HG03095 (cell line): ENCODE measurements around the gene GADL1.

Experiments used
- ATAC-seq: cut with Tn5 transposase; IDR thresholded peaks from one replicate; pipeline ENCODE4 v1.9.1; 2021; ENCODE audit warnings: moderate library complexity; ENCODE audit not compliant: unreplicated experiment

Gene GADL1

DNA sequence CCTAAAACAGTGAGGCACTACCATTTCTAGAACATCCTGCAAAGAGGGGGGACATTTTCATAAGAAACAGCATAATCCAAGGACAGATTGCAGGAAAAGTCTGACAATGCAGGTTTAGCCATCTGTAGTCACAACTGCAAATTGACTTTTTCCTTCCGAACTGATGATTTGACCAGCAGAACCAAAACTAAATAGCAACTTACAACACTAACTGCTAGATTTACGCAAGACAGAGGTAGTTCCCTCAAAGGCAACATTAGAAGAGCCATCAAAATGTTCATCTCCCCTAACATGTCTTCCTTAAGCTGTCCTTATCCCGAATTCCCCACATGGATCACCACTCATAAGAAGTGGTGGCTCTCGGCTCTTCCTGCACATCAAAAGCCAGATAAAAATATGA, 129.6 kb downstream of the GADL1 start:
- no peak for ATAC-seq

DNA sequence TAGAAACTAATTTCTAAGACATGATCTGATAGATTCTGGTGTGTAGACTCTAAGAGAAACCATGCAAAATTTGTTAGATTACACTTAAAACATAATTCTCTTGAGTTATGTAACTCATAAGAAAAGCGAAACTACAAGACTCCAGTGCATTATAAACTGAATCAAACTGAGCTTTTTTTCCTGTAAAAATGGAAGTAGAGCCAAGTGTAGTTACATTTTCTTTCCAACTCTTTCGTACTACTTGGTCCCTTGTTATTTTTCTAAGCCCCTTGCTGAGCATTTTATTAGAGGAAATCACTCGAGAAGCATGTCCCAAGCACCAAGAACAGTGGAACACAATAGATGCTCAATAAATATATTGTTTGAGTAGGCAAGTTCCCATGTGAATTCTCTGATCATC, 130.2 kb downstream of the GADL1 start:
- no peak for ATAC-seq

DNA sequence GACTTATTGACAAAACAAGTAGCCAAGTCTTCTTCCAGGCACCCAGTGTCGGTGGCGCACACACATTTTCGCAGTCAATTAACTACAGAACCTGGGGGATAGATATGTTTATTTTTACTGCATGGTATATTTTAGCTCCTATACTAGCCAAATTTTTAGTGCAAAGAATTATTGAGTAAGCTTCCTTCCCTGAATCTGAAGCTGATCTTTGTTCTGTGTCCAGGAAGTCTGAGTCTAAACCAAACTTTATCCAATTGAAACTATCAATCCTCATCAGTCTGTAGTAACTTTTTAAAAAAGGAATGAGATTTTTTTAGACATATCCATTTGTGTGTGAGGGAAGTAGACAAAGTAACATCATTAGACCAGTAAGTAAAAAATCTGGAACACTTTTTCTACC, 133.1 kb downstream of the GADL1 start:
- no peak for ATAC-seq

DNA sequence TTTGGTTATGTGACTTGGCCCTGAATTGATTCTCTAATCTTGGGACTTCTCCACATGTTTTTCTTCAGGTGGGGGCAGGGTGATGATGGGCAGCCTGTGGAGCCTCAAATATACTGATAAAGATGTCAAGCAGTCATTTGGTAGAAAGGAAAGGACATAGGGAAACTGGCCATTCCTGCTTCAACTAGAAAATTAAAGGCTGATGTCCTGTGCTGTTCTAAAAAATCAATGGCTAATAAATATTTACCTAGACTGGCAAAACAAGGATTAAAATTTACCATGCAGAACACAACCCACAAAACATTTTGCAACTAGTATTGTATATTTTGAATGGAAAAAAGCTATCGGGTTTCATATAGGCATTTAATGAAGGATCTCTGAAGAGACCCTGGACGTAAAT, 133.7 kb downstream of the GADL1 start:
- ATAC-seq = no peak

DNA sequence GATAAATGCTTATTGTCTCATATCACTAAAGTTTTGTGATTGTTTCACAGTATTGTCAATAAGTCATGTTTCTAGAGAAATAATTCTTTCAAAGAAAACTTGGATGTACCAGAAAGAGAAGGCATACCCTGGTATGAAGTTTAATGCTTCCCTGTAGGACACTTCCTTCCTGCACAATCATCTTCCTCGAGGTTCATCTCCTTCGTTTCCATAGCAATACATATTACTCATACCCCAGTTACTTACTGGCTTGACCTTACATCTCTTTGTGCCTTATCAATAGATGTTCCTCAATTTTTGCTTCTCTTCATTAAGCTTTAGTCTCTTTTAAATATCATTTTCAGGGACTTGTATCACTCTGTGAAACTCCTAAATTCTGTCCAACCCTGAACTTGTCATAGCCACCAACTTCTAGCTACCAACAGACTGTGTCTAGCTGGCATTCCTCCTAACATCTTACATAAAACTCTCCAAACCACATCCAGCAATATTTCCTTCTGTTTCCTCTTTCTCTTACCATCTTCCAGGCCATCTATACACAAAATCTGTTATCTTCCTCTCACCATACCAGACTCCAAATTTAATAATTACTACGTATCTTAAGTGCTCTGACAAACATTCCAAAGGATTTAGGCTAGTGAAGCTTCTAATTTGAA, 134.3 kb downstream of the GADL1 start:
- no peak for ATAC-seq

DNA sequence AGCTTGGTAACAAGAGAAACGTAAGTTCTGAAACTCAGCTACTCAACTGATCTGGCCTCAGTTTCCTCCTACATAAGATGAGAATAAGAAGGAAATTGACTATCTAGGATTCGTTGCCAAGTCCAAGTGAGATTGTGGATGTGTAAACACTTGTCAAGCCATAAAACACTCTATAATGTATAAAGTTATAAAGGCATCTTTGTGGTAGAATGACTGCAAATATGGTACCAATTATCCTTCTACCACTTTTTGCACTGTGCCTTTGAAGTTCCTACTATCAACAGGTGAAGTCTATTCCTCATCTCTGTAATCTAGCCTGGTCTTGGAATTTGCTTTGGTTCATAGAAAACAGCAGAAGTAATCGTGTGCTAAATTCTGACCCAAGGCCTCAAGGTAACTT, 138.2 kb downstream of the GADL1 start:
- ATAC-seq = no peak

DNA sequence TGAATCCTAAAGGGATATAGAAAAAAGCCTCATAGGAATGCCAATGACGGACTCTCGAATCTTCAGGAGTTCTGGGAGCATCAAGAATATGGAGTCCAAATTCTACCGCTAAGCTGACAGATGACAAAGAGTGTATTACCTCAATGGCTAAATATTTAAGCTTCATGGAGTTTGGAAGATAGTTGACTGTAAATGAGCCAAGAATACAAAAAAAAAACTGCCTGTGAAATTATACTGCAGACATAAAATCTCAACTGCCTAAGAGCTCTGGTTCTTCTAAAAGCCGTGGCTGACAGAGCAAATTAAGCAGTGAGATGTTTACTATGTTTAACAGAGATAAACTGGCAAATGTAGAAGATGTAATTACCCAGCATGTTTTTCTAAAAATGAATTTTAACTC, 140.0 kb downstream of the GADL1 start:
- ATAC-seq = no peak

DNA sequence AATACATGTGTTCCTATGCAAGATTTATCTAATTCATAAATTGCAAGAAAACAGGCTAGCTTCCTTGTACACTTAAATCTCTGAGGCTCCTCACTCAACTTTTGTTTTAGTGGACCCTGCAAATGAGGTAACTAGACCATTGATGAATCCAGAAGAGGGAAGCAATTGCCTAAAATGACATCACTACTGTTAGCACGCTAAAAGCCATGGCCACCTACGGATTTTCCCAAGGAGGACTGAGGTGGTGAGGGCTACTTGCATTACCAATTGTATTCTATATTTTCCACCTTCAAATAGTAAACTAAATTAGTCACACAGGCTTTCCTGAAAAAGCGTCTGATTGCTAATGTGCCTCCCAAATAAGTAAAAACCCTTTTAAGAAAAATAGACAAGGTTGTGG, 140.7 kb downstream of the GADL1 start:
- no peak for ATAC-seq

DNA sequence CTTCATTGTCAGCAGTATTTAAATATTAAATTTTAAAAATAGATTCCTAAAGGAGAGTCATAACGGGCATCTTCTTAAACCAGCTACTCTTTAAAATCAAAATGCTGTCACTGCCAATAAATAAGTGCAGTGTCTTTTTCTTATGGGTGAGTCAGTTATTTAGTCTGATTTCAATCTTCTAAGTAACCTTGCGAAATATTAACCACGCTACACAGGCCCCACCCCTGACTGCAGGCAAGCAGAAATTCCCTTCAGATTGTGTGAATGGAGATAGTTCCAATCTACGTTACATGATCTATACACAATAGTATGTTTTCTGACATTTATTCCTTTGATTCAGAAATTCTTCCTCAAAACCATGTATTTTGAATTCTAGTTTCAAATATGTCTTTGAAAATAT, 141.5 kb downstream of the GADL1 start:
- no peak for ATAC-seq

DNA sequence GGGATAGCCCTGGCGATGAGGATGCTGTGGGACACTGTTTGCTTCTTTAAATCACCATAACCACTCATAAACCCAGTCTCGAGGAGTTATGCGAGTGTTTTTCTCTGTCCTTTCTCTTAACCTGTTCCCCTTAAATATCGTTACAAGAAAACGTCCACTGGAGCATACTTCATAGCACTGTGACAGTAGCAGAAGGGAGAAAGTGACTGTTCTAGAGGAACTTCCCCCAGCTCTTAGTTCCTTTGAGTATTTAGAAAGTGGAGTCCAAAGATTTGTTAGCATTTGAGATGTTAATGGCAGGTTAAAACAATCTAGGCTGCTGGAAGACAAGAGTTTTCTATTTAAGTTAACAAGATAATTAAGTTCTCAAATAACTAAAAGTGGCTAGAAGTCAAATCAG, 142.0 kb downstream of the GADL1 start:
- no peak for ATAC-seq

DNA sequence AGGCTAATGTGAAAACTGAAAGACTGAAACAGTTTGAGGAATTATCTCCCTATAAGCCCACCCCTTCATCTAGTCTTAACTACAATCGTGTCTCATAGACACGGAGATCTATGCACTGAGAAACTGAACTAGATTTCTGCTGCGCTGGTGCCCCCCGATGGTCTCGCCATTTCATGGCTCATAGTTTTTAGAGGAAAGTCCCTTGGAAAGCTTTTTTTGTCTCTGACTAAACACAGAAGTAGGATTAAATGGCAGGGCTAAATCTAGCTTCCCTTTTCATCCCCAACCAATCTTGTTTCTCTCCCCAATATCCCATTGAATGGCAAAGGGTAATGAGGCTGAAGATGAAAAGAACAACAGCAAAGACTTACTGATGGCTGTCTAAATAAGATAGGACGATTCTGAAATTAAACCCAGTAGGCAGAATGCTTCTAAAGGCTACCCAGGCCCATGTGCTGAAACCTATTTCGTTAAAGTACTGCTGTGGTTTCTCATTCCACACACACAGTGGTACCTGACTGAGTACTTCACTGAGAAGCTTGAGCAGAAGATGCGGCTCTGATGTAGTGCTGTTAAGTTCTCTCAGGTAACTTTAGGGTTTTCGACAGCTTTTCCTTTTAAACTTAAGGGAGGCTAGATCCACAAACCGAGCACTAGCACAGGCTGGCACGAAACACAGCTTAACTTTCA, 142.7 kb downstream of the GADL1 start:
- peak; percentile 69 for ATAC-seq

DNA sequence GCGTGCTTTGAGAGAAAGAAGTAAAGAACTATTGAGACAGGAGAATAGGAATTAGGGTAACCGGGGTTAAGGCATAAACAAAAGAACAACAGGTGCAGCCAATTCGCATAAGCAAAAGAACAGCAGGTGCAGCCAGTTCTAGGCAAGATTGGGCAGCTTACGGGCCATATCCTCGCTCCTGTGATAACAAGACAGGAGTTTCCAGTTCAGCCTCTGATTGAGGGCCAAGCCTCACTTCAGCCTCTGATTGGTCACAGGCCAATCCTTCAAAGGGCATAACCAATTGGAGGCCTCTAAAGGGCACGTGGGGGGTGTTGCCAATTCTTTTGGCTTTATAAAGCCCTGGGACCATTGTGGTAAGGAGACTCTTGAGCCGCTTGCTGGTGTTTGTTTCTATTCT, 143.5 kb downstream of the GADL1 start:
- ATAC-seq = no peak

DNA sequence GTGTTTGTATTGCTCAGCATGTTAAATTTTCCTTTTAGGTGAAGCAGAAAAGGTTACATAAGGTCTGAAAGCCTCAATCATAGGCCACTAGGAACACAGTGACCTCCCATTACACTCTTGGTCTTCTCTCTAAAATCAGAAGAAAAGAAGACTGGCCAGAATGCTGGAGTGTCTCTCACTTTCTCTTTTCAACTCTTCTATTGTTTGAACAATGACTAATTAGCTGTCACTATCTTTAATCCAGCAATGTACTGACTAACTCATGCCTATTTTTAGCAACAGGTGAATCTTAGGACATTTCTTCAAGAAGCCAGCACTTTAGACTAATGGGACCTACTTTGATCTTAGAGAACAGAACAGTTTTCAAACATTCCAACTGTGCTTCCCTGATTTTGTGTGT, 145.2 kb downstream of the GADL1 start:
- no peak for ATAC-seq

DNA sequence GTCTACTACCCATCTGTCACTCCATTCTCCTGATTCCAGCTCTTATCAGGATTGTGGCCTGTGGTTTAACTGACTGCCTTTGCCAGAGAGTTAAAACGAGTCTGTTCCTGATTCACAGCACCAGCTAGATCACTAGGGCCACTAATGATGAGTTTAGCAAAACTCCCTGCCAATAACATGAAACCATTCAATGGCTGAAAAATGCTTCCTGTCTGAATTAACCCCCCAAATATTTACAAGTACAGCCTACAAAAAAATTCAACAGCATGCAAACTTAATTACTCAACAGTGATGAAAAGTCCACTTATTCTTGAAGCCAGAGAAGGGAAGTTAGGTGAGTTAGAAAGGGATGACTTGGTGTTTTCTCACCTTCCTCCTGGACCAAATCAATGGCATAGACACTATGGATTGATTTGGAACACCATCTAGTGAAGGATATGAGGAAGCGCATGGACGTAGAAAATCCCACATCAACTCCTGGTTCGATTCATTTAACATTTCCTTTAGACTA, 146.6 kb downstream of the GADL1 start:
- no peak for ATAC-seq

DNA sequence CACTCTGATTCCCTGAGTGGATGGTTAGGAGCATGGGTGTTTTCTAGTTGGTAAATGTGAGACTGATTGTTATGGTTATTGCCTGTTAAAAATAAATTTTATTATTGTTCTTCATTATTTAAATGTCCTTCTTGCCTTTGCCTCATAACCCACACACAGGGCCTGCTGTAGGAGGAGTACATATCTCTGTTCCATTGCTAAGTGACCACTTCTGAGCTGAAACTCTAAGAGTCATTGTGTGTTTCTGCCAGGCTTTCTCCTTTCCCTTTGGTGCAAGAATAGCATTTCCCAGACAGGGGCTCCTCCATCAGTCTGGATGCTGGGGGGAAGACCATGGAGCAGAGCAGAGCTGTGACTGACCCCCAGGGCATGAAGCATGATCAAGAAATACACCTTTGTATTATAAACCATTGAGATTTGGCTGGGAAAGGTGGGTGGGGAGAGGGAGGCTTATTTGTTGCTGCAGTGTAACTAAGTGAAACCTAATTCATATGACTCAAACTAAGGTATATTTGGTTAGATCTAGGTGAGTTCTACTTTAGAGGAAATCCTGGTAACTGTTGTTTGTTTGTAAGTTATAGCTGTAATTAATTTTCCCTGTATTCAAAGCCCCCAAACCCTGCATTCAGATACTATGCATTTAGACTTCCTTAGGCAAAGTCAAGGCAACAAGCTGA, 150.7 kb downstream of the GADL1 start:
- ATAC-seq = no peak

DNA sequence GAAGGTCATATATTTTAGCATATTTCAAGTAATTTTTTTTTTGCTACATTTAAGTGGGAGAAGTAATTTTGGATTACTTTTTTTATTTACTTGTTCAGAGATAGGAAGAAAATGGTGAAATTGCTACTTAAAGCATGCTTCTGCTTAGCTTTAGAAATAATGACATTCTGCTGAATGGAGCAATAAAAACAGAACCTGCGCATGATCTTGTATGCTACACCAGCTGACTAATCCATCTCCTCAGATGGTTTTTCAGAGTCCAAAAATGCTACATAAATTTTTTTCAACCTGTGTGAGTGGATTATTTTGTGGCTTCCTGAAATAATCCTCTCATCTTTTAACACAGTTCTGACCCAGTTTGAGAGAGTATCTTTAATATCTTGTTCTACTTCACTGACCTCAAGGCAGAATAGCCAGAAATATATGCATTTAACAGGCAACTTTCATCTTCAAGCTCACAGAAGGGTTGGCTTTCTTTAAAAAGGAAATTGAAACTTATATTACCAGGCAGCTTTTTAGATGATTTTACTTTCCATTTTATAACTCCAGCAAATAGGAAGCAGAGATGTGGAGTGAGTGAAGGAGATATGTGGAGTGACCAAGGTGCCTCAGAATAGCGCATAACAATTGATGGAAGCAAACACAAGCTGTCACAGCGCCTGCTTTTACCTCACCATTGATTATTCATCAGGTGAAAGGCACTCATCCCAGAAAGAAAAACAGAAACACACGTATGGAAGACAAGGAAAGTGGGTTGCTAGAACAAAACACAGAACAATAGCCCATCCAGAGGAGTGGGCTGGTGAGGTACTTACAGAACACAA, 151.5 kb downstream of the GADL1 start:
- no peak for ATAC-seq

DNA sequence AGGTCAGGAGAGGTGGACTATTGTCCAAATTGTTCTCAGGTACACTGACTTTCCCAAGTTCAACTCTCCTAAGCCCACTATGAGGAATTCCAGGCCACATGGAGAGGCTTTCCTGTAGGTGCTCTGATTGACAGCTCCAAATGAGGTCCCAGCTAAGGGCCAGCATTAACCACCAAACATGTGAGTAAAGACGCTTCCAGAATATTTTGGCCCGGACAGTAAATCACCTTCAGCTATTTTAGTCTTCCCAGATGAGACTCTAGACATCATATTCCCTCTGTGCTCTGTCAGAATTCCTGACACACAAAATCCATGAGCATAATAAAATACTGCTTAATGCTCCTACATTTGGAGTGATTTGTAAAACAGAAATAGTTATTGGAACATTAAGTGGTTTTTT, 152.6 kb downstream of the GADL1 start:
- no peak for ATAC-seq

DNA sequence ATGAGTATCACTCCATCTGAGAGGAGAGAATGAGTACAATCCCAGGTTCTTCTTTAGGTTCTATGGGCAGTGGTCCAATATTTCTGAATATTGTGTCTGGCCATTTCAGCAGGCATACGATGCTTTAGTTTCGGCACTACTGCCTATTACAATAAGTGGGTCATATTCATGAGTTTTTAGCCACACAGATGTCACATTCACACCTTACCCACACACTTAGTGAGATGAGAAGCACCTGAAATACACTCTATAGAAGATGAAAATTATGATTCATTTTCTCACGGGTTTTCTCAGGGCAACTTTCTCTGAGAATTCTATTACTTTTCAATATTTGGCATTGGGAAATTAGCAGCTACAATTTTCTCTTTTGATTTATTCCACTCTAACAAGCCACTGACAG, 155.9 kb downstream of the GADL1 start:
- ATAC-seq = no peak

DNA sequence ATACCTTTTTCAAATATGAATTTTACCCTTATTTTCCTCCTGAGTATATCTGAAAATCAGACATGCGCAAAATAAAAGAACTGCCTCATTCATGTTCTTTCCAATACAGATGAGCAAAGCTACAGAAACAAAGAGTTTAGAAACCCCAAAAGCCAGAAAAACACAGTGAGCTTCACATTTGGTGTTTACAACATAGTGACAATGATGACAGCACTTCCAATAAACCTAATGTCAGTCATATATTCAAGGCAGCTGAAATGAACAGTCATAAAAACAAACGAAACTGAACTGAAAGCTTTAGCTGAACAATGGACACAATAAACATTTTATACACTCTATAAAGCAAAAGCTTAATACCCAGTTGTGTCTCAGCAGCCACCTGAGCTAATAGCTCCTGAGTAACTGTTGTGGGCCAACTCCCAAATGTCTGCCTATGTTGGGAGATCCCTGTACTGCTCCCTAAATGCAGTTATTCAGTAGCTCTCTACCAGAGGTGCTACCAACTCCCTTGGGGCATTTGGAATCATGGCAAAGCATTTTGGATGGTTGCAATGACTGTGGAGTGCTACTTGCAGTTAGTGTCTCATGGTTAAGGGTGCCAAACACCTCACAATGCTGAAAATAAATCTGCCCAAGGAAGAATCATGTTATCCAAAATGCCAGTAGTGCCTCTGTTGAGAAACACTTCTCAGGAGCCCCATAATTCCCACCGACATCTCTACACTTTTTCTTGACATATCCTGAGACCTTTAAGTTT, 156.5 kb downstream of the GADL1 start:
- no peak for ATAC-seq

DNA sequence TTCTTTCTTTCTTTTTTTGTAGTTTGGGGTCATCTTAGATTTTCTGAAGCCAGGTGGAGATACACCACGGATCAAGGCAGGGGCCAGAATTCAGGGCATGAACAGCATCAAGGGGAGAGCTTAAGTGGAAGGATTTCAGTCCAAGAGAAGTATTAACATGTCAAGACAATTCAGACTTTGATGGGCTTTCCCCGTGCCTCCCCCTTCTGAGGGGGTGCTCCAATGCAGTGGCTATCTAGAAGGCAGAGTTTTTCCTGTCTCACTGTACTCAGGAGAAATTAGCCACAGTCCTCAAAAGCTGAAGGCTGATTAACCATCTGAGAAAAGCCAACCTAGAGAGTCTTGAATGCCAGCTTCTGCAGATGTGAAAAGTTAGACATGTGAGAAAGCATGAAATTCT, 160.8 kb downstream of the GADL1 start:
- no peak for ATAC-seq

DNA sequence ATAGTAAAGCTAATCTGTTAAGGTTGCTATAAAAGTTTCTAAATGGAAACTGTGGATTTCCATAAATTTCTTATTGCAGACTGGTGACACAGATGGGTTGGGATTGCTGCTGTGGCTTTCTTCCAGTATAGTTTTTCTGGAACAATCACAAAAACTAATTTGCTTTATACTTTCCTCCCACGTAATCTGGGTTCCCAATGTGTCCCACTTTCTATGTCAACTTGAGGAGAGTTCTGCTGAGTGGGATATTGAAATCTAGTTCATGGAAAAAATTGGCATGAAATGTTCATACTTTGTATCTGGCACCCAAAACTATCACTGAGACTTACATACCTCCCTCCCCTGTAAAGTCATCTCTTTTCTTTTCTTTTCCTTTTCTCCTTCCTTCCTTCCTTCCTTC, 161.3 kb downstream of the GADL1 start:
- ATAC-seq = no peak
